ENCODE measurements around the gene KIAA1191.

KIAA1191 gene

GRCh38 chr5:176365351-176366231 lies 4.0 kb upstream of the KIAA1191 start, which contains the start of gene ARL10:
Gene ARL10, plus strand, starts transcription at chr5:176365487. Its CDS starts 77 bp downstream, at chr5:176365564.
- DNase-seq, result no peak

- DNase-seq, result no peak
Observed at GRCh38 chr5:176364765-176365350, 3.3 kb upstream of the KIAA1191 start.

- no peak for DNase-seq
Observed at GRCh38 chr5:176362233-176362490, 598 bp upstream of the KIAA1191 start.

- DNase-seq, result no peak
Observed at GRCh38 chr5:176360894-176361436, 599 bp downstream of the KIAA1191 start.

- no peak for DNase-seq
Observed at GRCh38 chr5:176359658-176360057, 1.9 kb downstream of the KIAA1191 start.

- DNase-seq, result no peak
Observed at GRCh38 chr5:176356179-176356566, 5.4 kb downstream of the KIAA1191 start.

- DNase-seq, result no peak
Observed at GRCh38 chr5:176355400-176356178, 6.0 kb downstream of the KIAA1191 start.

- no peak for DNase-seq
Observed at GRCh38 chr5:176353533-176353932, 8.0 kb downstream of the KIAA1191 start.

- no peak for DNase-seq
Observed at GRCh38 chr5:176352116-176352878, 9.3 kb downstream of the KIAA1191 start.

- no peak for DNase-seq
Observed at GRCh38 chr5:176350416-176350815, 11.1 kb downstream of the KIAA1191 start.

GRCh38 chr5:176342766-176343458 lies 18.7 kb downstream of the KIAA1191 start:
- no peak for DNase-seq

GRCh38 chr5:176342158-176342483 lies 19.4 kb downstream of the KIAA1191 start:
- no peak for DNase-seq

GRCh38 chr5:176341325-176342157 lies 20.0 kb downstream of the KIAA1191 start:
- no peak for DNase-seq

GRCh38 chr5:176339304-176339703 lies 22.3 kb downstream of the KIAA1191 start:
- no peak for DNase-seq

GRCh38 chr5:176337913-176338312 lies 23.7 kb downstream of the KIAA1191 start:
- no peak for DNase-seq

GRCh38 chr5:176334031-176334770 lies 27.4 kb downstream of the KIAA1191 start:
- no peak for DNase-seq

GRCh38 chr5:176320577-176320976 lies 41.0 kb downstream of the KIAA1191 start:
- no peak for DNase-seq

GRCh38 chr5:176319827-176320554 lies 41.6 kb downstream of the KIAA1191 start:
- DNase-seq, result no peak

- no peak for DNase-seq
Observed at GRCh38 chr5:176317534-176318374, 43.8 kb downstream of the KIAA1191 start.
